ENCODE results near the gene APOL1. TPM values are rescaled to one million over a fixed set of nuclear protein-coding genes. Genes with fewer than 3 reads are reported as not detected.

The APOL1 gene
- total RNA-seq, 1 donor from 2014 or later = 30.1 TPM

DNA sequence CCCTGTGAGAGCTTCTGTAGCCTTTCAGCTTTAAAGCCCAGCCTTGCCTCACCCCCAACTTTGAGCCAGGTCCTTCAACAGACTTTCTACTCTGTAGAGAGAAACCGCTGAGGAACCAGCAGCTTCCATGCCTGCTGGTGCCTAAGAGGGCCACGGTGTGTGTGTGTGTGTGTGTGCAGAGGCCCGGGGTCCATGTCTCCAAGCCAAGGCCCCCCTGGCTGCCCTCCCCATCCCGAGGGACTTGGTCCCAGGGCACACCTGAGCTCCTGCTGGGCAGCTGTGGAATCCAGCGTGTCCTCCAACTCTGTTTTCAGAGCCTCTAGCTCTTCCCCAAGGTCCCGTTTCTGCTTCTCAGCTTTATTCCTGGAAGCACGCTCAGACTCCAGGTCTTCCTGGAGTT lies 42.3 kb downstream of the APOL1 start:
- intact Hi-C loops (cut with DNase I) = no loop called here
- no peaks in the 10 kb centered on the region for H3K27me3 ChIP-seq
- TF ChIP-seq, protein P1, sequence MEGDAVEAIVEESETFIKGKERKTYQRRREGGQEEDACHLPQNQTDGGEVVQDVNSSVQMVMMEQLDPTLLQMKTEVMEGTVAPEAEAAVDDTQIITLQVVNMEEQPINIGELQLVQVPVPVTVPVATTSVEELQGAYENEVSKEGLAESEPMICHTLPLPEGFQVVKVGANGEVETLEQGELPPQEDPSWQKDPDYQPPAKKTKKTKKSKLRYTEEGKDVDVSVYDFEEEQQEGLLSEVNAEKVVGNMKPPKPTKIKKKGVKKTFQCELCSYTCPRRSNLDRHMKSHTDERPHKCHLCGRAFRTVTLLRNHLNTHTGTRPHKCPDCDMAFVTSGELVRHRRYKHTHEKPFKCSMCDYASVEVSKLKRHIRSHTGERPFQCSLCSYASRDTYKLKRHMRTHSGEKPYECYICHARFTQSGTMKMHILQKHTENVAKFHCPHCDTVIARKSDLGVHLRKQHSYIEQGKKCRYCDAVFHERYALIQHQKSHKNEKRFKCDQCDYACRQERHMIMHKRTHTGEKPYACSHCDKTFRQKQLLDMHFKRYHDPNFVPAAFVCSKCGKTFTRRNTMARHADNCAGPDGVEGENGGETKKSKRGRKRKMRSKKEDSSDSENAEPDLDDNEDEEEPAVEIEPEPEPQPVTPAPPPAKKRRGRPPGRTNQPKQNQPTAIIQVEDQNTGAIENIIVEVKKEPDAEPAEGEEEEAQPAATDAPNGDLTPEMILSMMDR (IDR thresholded peaks at IDR 0.05) = no peak
- H3K4me1 ChIP-seq = no peaks in the 10 kb centered on the region
- peaks cover 88 to 90% of the 10 kb centered on the region in 2 donors for H3K36me3 ChIP-seq
- no peaks in the 10 kb centered on the region for H3K9me3 ChIP-seq
- no peak for DNase-seq (ENCODE audit: low spot score in 2 of 2)
- no peak overlapping the region for H3K4me3 ChIP-seq
- H3K27ac ChIP-seq = no peak overlapping the region

DNA sequence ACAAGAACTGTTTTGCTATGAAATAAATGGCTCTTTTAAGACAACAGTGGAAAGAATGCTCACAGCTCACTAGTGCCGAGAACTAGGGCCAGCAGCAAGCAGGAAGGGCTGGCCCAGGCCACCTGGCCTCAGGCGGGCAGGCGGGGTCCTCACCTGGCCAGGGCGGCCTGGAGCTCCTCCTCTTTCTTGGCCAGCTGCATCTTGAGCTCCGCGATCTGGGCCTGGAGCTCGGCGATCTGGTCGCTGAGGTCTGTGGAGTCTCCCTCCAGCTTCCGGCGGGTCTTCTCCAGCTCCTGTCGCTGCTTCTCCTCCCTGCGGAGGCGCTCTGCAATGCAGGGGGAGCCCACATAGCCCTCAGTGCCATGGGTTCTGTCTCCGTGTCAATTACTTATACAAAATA lies 43.8 kb downstream of the APOL1 start:
- no peak overlapping the region for H3K4me3 ChIP-seq
- TF ChIP-seq, protein P1 (IDR thresholded peaks at IDR 0.05) = no peak
- no peaks in the 10 kb centered on the region for H3K27me3 ChIP-seq
- H3K4me1 ChIP-seq = no peaks in the 10 kb centered on the region
- DNase-seq (ENCODE audit: low spot score in 2 of 2) = no peak
- intact Hi-C loops (cut with DNase I) = no loop called here
- H3K27ac ChIP-seq = peak overlapping the region in 1 of 2 donors; percentile 5
- H3K9me3 ChIP-seq = no peaks in the 10 kb centered on the region
- peaks cover 100% of the 10 kb centered on the region in 2 donors for H3K36me3 ChIP-seq

DNA sequence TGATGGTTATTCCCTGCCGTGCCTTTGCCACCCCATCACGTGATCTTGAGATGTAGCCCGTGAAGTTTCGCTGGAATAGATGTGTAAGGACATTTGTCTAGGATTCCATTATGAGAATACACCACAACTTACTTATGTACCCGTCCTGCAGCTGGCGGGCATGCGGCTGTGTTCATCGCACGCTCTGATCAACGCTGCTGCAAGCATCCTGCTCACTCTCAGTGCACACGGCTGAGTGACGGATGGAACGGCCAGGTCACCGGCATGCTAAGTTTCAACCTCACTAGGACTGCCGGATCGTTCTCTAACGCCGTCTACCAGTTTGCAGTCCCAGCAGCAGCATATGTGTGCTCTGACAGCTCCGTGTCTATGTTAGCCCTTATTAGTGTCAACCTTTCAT lies 44.6 kb downstream of the APOL1 start:
- DNase-seq (ENCODE audit: low spot score in 2 of 2) = no peak
- Histone ChIP-seq H3K27me3 (no peaks in the 10 kb centered on the region), H3K36me3 (peaks cover 100% of the 10 kb centered on the region in 2 donors), H3K9me3 (no peaks in the 10 kb centered on the region), H3K4me1 (no peaks in the 10 kb centered on the region), H3K27ac (no peak overlapping the region), H3K4me3 (no peak overlapping the region)
- intact Hi-C loops (cut with DNase I) = no loop called here
- TF ChIP-seq, protein P1 (IDR thresholded peaks at IDR 0.05) = no peak

DNA sequence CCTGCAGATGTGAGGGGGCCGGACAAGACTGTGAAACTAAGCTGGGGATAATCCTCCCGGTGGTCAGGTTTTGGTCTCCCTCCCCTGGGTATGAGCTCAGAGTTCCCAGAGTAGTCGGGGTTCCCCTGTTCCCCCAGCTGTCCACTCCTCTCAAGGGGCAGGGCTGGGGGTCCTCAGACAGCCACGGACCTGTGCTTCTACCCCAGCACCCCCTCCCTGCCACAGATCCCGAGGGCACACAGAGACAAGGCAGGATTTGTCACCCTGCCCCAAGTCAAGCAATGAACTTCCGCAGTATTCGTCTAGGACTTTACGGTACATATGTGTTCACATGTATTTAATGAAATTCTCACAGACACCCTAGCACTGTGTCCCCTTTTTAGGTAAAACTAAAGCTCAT lies 45.2 kb downstream of the APOL1 start:
- no peaks in the 10 kb centered on the region for H3K4me1 ChIP-seq
- H3K9me3 ChIP-seq = no peaks in the 10 kb centered on the region
- DNase-seq (ENCODE audit: low spot score in 2 of 2) = no peak
- no peaks in the 10 kb centered on the region for H3K27me3 ChIP-seq
- intact Hi-C loops (cut with DNase I) = no loop called here
- no peak overlapping the region for H3K4me3 ChIP-seq
- TF ChIP-seq, protein P1 (IDR thresholded peaks at IDR 0.05) = no peak
- peak overlapping the region in 1 of 2 donors; percentile 42 for H3K27ac ChIP-seq
- peaks cover 100% of the 10 kb centered on the region in 2 donors for H3K36me3 ChIP-seq

DNA sequence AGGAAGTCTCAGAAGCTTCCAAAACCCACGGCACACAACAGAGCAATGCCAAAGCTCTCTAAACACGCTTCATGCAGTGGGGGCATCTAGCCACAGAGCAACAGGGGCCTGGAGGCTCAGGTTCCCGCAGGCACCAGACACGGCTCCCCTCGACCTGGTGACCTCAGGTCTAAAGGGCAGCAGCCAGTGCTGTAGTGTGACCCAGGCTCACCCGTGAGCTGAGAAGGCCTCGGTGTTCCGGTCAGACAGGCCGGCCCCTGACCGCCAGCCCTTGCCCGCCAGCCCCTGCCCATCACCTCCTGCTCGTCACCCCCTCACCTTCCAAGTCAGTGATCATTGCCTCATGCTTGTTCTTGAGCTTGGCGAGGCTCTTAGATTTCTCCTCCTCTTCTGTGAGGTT lies 45.7 kb downstream of the APOL1 start:
- intact Hi-C loops (cut with DNase I) = no loop called here
- TF ChIP-seq, protein P1 (IDR thresholded peaks at IDR 0.05) = no peak
- Histone ChIP-seq H3K36me3 (peaks cover 100% of the 10 kb centered on the region in 2 donors), H3K27me3 (no peaks in the 10 kb centered on the region), H3K4me1 (no peaks in the 10 kb centered on the region), H3K27ac (peak overlapping the region; percentile 24 to 42), H3K9me3 (no peaks in the 10 kb centered on the region), H3K4me3 (no peak overlapping the region)
- no peak for DNase-seq (ENCODE audit: low spot score in 2 of 2)

DNA sequence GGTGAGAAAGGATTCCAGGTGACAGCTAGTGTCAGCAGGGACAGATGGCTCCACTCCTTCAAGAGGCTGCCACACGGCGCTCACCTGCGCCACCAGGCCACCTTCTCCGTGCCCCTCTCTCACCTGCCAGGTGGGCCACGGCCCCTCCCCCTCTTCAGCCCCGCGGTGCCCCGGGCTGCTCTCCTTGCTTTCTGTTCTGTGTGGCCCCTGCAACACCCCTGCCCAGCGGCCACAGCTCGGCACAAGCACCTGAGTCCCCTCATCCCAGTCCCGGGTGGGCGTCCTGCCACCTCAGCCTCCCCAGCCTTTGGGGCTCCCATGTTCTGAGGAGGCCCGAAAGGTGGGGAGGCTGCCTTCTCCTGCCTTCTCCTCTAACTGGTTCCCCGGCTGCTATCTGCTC lies 46.4 kb downstream of the APOL1 start:
- TF ChIP-seq, protein P1 (IDR thresholded peaks at IDR 0.05) = no peak

More for the DNA sequence above, 46.4 kb downstream of the APOL1 start:
- H3K36me3 ChIP-seq = peaks cover 100% of the 10 kb centered on the region in 2 donors
- H3K4me3 ChIP-seq = no peak overlapping the region
- no peaks in the 10 kb centered on the region for H3K4me1 ChIP-seq
- intact Hi-C loops (cut with DNase I) = no loop called here
- no peak for DNase-seq (ENCODE audit: low spot score in 2 of 2)
- H3K27ac ChIP-seq = peak overlapping the region; percentile 24 to 42
- no peaks in the 10 kb centered on the region for H3K9me3 ChIP-seq
- H3K27me3 ChIP-seq = no peaks in the 10 kb centered on the region

Data from ascending aorta (tissue), 2 donors.